ENCODE data around the gene RCE1. TPM values are rescaled to one million over a fixed set of nuclear protein-coding genes. Genes with fewer than 3 reads are reported as not detected.
"Not testable (repeated sequence)": the region's sequence is repeated elsewhere in the genome, so short reads cannot be mapped to it uniquely, and the experiment has no call there.

The RCE1 gene, protein sequence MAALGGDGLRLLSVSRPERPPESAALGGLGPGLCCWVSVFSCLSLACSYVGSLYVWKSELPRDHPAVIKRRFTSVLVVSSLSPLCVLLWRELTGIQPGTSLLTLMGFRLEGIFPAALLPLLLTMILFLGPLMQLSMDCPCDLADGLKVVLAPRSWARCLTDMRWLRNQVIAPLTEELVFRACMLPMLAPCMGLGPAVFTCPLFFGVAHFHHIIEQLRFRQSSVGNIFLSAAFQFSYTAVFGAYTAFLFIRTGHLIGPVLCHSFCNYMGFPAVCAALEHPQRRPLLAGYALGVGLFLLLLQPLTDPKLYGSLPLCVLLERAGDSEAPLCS
- 33.1 and 35.0 TPM in 2 replicates for total RNA-seq (2021)
- percentile 67 among the genes with signal in this experiment for Bru-seq, nascent RNA
- BruChase-seq, experiment 1, labeled RNA remaining after a 2-hour chase, result percentile 82 among the genes with signal in this experiment
- percentile 81 among the genes with signal in this experiment for BruChase-seq, experiment 2, labeled RNA remaining after a 6-hour chase
- long read RNA-seq, transcript RCE1-201 (8 exons, 1,485 nt), result major isoform, 39 of 72 reads
- long read RNA-seq, transcript RCE1-203 (8 exons, 1,428 nt), result minor isoform, 9 of 72 reads
- long read RNA-seq, transcript RCE1-202 (7 exons, 1,379 nt), result minor isoform, 7 of 72 reads
- long read RNA-seq, partial matches to known transcripts, result 3 of 72 reads
- long read RNA-seq, other reads (novel, unspliced or antisense), result 14 of 72 reads

DNA sequence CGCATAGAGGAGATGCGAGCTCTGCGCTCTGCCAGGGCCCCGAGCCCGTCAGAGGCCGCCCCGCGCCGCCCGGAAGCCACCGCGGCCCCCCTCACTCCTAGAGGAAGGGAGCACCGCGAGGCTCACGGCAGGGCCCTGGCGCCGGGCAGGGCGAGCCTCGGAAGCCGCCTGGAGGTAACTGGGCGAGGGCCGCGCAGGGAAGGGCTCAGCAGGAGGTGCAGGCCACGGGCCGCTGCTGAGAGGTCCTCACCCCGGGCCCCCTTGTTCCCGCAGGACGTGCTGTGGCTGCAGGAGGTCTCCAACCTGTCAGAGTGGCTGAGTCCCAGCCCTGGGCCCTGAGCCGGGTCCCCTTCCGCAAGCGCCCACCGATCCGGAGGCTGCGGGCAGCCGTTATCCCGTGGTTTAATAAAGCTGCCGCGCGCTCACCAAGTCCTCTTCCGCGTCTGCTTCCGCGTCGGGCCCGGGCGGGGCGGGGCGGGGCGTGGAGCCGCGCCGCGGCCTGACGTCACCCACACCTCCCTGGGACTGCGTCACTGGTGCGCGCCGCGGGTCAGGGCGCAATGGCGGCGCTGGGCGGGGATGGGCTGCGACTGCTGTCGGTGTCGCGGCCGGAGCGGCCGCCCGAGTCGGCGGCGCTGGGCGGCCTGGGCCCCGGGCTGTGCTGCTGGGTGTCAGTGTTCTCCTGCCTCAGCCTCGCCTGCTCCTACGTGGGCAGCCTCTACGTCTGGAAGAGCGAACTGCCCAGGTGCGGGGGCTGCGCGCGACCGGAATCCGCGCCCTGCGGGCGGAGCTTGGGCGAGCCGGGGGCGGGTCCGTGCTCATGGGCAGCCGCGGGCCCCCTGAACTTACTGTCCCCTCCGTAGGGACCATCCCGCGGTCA lies at the start of gene RCE1:
TSS of gene RCE1 (plus strand) at position 546 of the 880 bp plus-strand sequence. CDS start at position 561, 15 bp downstream.
- Histone ChIP-seq H3K27me3 (replicated peaks; ENCODE audit: insufficient read depth, low read depth, low read length, poor library complexity) (no peaks in the 10 kb centered on the region), H3K27ac (ENCODE audit: low read depth, low read length, poor library complexity, severe bottlenecking) (peak within 1 kb of the TSS; percentile 93), H3K4me1 (ENCODE audit: insufficient read depth, low read length, poor library complexity, severe bottlenecking) (peaks cover 9% of the 10 kb centered on the region), H3K9me3 (ENCODE audit: low read depth, low read length, poor library complexity, severe bottlenecking) (no peaks in the 10 kb centered on the region), H3K36me3 (ENCODE audit: insufficient read depth, low read length, poor library complexity, severe bottlenecking) (peaks cover 36% of the 10 kb centered on the region), H3K4me3 (ENCODE audit: low read depth, low read length, poor library complexity, severe bottlenecking) (peak within 1 kb of the TSS; percentile 91)
- ChIA-PET CTCF (interaction anchor here (1.9 kb wide), 1 partner anchor 9 kb away, joined by 7 read pairs; no protein-coding TSS in a partner anchor), POLR2A (ENCODE audit: low non-redundant PET) (interaction anchor here (0.6 kb wide), 1 partner anchor 103 kb away, joined by 3 read pairs; no protein-coding TSS in a partner anchor)
- intact Hi-C loops (cut with micrococcal nuclease; ENCODE audit: unreplicated experiment), result loop anchor here (1.0 to 5.0 kb wide), 2 partner anchors 114 to 131 kb away; partner anchors contain the start of gene PC
- TF ChIP-seq, protein P1, sequence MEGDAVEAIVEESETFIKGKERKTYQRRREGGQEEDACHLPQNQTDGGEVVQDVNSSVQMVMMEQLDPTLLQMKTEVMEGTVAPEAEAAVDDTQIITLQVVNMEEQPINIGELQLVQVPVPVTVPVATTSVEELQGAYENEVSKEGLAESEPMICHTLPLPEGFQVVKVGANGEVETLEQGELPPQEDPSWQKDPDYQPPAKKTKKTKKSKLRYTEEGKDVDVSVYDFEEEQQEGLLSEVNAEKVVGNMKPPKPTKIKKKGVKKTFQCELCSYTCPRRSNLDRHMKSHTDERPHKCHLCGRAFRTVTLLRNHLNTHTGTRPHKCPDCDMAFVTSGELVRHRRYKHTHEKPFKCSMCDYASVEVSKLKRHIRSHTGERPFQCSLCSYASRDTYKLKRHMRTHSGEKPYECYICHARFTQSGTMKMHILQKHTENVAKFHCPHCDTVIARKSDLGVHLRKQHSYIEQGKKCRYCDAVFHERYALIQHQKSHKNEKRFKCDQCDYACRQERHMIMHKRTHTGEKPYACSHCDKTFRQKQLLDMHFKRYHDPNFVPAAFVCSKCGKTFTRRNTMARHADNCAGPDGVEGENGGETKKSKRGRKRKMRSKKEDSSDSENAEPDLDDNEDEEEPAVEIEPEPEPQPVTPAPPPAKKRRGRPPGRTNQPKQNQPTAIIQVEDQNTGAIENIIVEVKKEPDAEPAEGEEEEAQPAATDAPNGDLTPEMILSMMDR (conservative IDR thresholded peaks at IDR 0.05; ENCODE audit: low read depth, low read length), result no peak
- no peak for TF ChIP-seq EZH2 (IDR thresholded peaks at IDR 0.05; ENCODE audit: borderline replicate concordance, low read depth, low read length, poor library complexity, severe bottlenecking)
- DNase-seq (ENCODE audit: low spot score), result peak; percentile 96
- no TSS peak for BruUV-seq (replicated peaks)

DNA sequence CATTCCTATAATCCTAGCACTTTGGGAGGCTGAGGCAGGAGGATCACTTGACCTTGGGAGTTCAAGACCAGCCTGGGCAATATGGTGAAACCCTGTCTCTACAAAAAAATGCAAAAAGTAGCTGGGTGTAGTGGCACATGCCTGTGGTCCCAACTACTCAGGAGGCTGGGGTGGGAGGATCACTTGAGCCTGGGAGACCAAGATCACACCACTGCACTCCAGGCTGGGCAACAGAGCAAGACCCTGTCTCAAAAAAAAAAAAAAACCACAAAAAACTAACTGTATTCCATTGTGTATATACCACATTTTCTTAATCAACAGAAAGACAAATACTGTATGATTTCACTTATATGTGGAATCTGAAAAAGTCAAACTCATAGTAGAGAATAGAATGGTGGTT lies 43.4 kb upstream of the RCE1 start:
- H3K9me3 ChIP-seq (ENCODE audit: low read depth, low read length, poor library complexity, severe bottlenecking); POLR2A ChIA-PET (ENCODE audit: low non-redundant PET); intact Hi-C loops (cut with micrococcal nuclease; ENCODE audit: unreplicated experiment); H3K36me3 ChIP-seq (ENCODE audit: insufficient read depth, low read length, poor library complexity, severe bottlenecking); H3K4me3 ChIP-seq (ENCODE audit: low read depth, low read length, poor library complexity, severe bottlenecking); H3K4me1 ChIP-seq (ENCODE audit: insufficient read depth, low read length, poor library complexity, severe bottlenecking); H3K27ac ChIP-seq (ENCODE audit: low read depth, low read length, poor library complexity, severe bottlenecking); CTCF ChIA-PET; DNase-seq (ENCODE audit: low spot score); BruUV-seq (replicated peaks); H3K27me3 ChIP-seq (replicated peaks; ENCODE audit: insufficient read depth, low read depth, low read length, poor library complexity): not testable (repeated sequence)

DNA sequence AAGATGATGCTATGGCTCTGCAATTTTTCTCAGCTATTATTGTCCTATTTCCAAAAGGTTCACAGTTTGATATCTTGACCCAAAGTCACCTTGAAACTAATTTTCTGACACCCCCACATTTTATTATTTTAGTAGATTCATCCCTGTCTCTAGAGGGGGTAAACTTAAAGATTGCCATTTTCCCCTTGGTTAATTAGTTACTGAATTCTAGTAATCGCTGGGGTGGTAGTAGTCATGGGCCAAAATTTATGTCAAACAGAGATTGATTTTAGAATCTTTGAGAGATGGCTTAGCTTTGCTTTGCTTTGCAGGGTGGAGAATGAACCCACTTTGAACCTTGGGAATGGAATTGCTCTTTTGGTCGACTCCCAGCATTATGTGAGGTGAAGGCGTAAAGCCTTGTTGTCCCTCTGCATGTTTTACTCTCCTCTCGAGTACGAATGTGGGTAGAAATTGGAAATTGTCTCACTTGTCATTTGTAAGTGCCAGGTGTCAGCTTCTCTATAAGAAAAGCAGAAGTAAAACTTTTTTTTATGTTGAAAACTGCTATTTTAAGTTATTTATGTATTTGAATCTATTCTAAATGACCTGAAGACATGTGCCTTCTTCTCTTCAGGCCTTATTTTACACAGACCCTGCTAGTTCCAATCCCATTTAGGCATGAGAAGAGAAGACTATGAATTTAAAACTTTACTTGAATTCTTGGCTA lies 42.4 kb upstream of the RCE1 start:
- Histone ChIP-seq H3K4me3 (ENCODE audit: low read depth, low read length, poor library complexity, severe bottlenecking) (no peak overlapping the region), H3K4me1 (ENCODE audit: insufficient read depth, low read length, poor library complexity, severe bottlenecking) (no peaks in the 10 kb centered on the region), H3K27me3 (replicated peaks; ENCODE audit: insufficient read depth, low read depth, low read length, poor library complexity) (no peaks in the 10 kb centered on the region), H3K36me3 (ENCODE audit: insufficient read depth, low read length, poor library complexity, severe bottlenecking) (no peaks in the 10 kb centered on the region), H3K27ac (ENCODE audit: low read depth, low read length, poor library complexity, severe bottlenecking) (no peak overlapping the region), H3K9me3 (ENCODE audit: low read depth, low read length, poor library complexity, severe bottlenecking) (no peaks in the 10 kb centered on the region)
- TF ChIP-seq, protein P1 (conservative IDR thresholded peaks at IDR 0.05; ENCODE audit: low read depth, low read length), result no peak
- no peak for TF ChIP-seq EZH2 (IDR thresholded peaks at IDR 0.05; ENCODE audit: borderline replicate concordance, low read depth, low read length, poor library complexity, severe bottlenecking)
- CTCF ChIA-PET, result no interaction called here
- DNase-seq (ENCODE audit: low spot score), result no peak
- intact Hi-C loops (cut with micrococcal nuclease; ENCODE audit: unreplicated experiment), result no loop called here
- no TSS peak for BruUV-seq (replicated peaks)
- POLR2A ChIA-PET (ENCODE audit: low non-redundant PET), result no interaction called here

All from A673 (cell line).